ENCODE results near the gene TTLL7. TPM values are rescaled to one million over a fixed set of nuclear protein-coding genes. Genes with fewer than 3 reads are reported as not detected.

The TTLL7 gene
- total and polyA plus RNA-seq, 2 experiments from 2014 or later = 3.8 to 7.7 TPM

- TF ChIP-seq, protein P1, sequence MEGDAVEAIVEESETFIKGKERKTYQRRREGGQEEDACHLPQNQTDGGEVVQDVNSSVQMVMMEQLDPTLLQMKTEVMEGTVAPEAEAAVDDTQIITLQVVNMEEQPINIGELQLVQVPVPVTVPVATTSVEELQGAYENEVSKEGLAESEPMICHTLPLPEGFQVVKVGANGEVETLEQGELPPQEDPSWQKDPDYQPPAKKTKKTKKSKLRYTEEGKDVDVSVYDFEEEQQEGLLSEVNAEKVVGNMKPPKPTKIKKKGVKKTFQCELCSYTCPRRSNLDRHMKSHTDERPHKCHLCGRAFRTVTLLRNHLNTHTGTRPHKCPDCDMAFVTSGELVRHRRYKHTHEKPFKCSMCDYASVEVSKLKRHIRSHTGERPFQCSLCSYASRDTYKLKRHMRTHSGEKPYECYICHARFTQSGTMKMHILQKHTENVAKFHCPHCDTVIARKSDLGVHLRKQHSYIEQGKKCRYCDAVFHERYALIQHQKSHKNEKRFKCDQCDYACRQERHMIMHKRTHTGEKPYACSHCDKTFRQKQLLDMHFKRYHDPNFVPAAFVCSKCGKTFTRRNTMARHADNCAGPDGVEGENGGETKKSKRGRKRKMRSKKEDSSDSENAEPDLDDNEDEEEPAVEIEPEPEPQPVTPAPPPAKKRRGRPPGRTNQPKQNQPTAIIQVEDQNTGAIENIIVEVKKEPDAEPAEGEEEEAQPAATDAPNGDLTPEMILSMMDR (IDR thresholded peaks at IDR 0.05; ENCODE audit: low read depth, low read length) = no peak
- no peak for DNase-seq (ENCODE audit: low read depth in 1 of 2, low spot score in 1 of 2)
- no peaks in the 10 kb centered on the region for H3K27me3 ChIP-seq
Measured at GRCh38 chr1:83887483-83887882, 111.4 kb downstream of the TTLL7 start.

GRCh38 chr1:83883979-83884378, 115.0 kb downstream of the TTLL7 start:
- no peaks in the 10 kb centered on the region for H3K9me3 ChIP-seq (ENCODE audit: low read depth)
- no peak for DNase-seq (ENCODE audit: low read depth in 1 of 2, low spot score in 1 of 2)
- H3K36me3 ChIP-seq = no peaks in the 10 kb centered on the region
- no peaks in the 10 kb centered on the region for H3K27me3 ChIP-seq
- H3K4me3 ChIP-seq = no peak overlapping the region
- H3K27ac ChIP-seq = no peak overlapping the region
- H3K4me1 ChIP-seq (ENCODE audit: low read depth) = no peaks in the 10 kb centered on the region
- TF ChIP-seq, protein P1 (IDR thresholded peaks at IDR 0.05; ENCODE audit: low read depth, low read length) = no peak

More at GRCh38 chr1:83887483-83887882, 111.4 kb downstream of the TTLL7 start:
- Histone ChIP-seq H3K27ac (no peak overlapping the region), H3K36me3 (no peaks in the 10 kb centered on the region), H3K4me3 (no peak overlapping the region), H3K9me3 (ENCODE audit: low read depth) (no peaks in the 10 kb centered on the region), H3K4me1 (ENCODE audit: low read depth) (no peaks in the 10 kb centered on the region)

- no peaks in the 10 kb centered on the region for H3K36me3 ChIP-seq
- H3K4me1 ChIP-seq (ENCODE audit: low read depth) = no peaks in the 10 kb centered on the region
- no peak overlapping the region for H3K4me3 ChIP-seq
- H3K27me3 ChIP-seq = no peaks in the 10 kb centered on the region
- peak in 1 of 2 donors; percentile 54 for DNase-seq (ENCODE audit: low read depth in 1 of 2, low spot score in 1 of 2)
- H3K27ac ChIP-seq = no peak overlapping the region
- H3K9me3 ChIP-seq (ENCODE audit: low read depth) = no peaks in the 10 kb centered on the region
- TF ChIP-seq, protein P1 (IDR thresholded peaks at IDR 0.05; ENCODE audit: low read depth, low read length) = peak; percentile 26
Measured at GRCh38 chr1:83882906-83883305, 116.0 kb downstream of the TTLL7 start.

DNA sequence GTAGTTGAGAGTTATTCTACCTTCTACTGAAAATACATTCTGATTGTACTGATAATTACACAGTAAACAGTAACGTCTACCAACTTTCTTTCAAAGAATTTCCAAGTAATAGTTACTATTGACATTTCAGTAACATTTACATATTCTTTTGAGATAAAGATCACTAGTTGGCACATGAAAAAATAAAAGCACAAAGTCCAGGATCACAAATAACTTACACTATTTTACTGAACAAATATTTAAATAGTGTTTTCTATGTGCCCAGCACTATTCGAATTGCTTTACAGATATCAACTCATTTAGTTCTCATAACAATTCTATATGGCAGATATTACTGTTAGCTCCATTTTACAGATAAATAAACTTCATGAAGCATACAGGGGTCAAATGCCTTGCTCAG, 126.4 kb downstream of the TTLL7 start:
- Histone ChIP-seq H3K4me3 (no peak overlapping the region), H3K4me1 (ENCODE audit: low read depth) (no peaks in the 10 kb centered on the region), H3K9me3 (ENCODE audit: low read depth) (no peaks in the 10 kb centered on the region), H3K36me3 (no peaks in the 10 kb centered on the region), H3K27me3 (no peaks in the 10 kb centered on the region), H3K27ac (no peak overlapping the region)
- TF ChIP-seq, protein P1 (IDR thresholded peaks at IDR 0.05; ENCODE audit: low read depth, low read length) = no peak
- no peak for DNase-seq (ENCODE audit: low read depth in 1 of 2, low spot score in 1 of 2)

GRCh38 chr1:83864991-83865390, 133.9 kb downstream of the TTLL7 start:
- Histone ChIP-seq H3K9me3 (ENCODE audit: low read depth) (no peaks in the 10 kb centered on the region), H3K36me3 (no peaks in the 10 kb centered on the region), H3K4me1 (ENCODE audit: low read depth) (no peaks in the 10 kb centered on the region), H3K27me3 (peaks cover 8% of the 10 kb centered on the region), H3K4me3 (no peak overlapping the region), H3K27ac (no peak overlapping the region)
- no peak for DNase-seq (ENCODE audit: low read depth in 1 of 2, low spot score in 1 of 2)
- TF ChIP-seq, protein P1 (IDR thresholded peaks at IDR 0.05; ENCODE audit: low read depth, low read length) = no peak
